Spleen (tissue), 7 donors: ENCODE results near the gene PDE6A.

Experiments used
- CTCF ChIP-seq, 11 experiments: fragments of 200-600 bp in 7 of 11; fragments of 450-650 bp in 4 of 11; sonication (generic) in 4 of 11; IDR thresholded peaks in 8 of 11; conservative IDR thresholded peaks in 3 of 11; 1 replicate in 7 of 11; 2 replicates in 4 of 11; pipeline versions ENCODE4 v1.4.0 to v1.8.0; 2016 to 2021; ENCODE audit warnings: antibody characterized with exemption in 11 of 11, inconsistent platforms in 4 of 11, mild to moderate bottlenecking in 1 of 11
- POLR2A ChIP-seq, 3 donors: fragments of 450-650 bp; IDR thresholded peaks; one replicate each; pipeline ENCODE4 v1.5.1; 2017; ENCODE audit warnings: antibody characterized with exemption in 3 of 3, mild to moderate bottlenecking in 1 of 3
- POLR2AphosphoS5 ChIP-seq, 3 donors: sonication (generic); formaldehyde crosslinking; IDR thresholded peaks; one replicate each; pipeline ENCODE4 v1.5.1; 2017; ENCODE audit warnings: antibody characterized with exemption in 3 of 3
- donor health status: DM: no; HTN: no; CAD: no; lungs with moderate emphysema.
- donor health status: DM: no; HTN: no; CAD: no.
- donor health status: DM: no; HTN: no; CAD: no.

GRCh38 chr5:149982505-149982904 is 37.9 kb upstream of the PDE6A start:
- TF ChIP-seq POLR2A (IDR thresholded peaks at IDR 0.05) (no peak), CTCF (IDR thresholded peaks at IDR 0.05 in 8 of 11, conservative IDR thresholded peaks at IDR 0.05 in 3 of 11) (no peak), POLR2AphosphoS5 (IDR thresholded peaks at IDR 0.05) (no peak)
